Measurements from ENCODE around the gene CRHR2.

DNA sequence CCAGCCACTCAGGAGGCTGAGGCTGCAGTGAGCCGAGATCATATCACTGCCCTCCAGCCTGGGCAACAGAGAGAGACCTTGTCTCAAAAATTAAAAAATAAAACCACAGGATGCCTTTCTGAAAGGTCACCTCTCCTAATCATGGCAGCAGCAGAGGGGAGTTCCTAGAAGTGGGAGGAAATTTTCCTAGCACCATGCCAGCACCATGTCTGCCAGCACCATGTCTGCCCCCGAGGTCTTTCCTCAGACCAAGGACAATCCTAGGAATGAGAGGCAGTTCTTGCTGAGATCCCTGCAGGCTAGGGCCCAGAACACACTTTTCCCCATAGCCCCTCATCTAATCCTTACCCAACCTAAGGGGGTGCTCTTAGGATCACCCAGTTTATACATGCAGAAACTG is 47.4 kb upstream of the CRHR2 start:
- TF ChIP-seq CTCF (IDR thresholded peaks at IDR 0.05) (no peak), POLR2A (IDR thresholded peaks at IDR 0.05) (no peak)
